Activated naive CD4-positive, alpha-beta T cell treated with anti-CD3 and anti-CD28 coated beads, Interleukin-2, amount 50 U/mL, for 16 hours (primary cell): ENCODE data around the gene RHOT1.
"Not testable (repeated sequence)": the region's sequence is repeated elsewhere in the genome, so short reads cannot be mapped to it uniquely, and the experiment has no call there.

Experiments
- DNase-seq: peaks from one replicate; pipeline ENCODE4 v3.0.0-alpha.2; 2020

RHOT1 gene

GRCh38 chr17:32142038-32142856 is at the start of gene RHOT1:
RHOT1 (plus strand) TSS chr17:32142502; CDS start chr17:32142693, 191 bp downstream.
- peak; percentile 80 for DNase-seq

DNA sequence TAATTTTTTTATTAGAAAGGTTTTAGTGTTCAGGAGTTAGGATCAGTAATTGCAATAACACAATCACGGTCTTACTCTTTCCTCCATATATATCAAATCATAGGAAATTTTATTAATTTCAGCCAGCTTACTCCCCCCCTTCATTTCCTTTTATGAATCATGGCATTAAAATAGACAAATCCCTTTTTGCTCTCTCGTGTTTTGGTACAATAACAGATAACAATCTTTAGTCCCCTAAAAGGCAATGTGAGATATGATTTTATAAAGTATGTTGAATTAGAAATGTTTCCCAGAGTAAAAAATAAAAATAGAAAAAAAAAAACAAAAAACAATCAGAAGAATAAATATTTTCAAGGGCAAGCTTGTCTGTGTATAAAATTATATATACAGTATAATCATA is 42.6 kb upstream of the RHOT1 start:
- DNase-seq: no peak

- not testable (repeated sequence) for DNase-seq
Observed at GRCh38 chr17:32100323-32100722, 42.0 kb upstream of the RHOT1 start.

DNA sequence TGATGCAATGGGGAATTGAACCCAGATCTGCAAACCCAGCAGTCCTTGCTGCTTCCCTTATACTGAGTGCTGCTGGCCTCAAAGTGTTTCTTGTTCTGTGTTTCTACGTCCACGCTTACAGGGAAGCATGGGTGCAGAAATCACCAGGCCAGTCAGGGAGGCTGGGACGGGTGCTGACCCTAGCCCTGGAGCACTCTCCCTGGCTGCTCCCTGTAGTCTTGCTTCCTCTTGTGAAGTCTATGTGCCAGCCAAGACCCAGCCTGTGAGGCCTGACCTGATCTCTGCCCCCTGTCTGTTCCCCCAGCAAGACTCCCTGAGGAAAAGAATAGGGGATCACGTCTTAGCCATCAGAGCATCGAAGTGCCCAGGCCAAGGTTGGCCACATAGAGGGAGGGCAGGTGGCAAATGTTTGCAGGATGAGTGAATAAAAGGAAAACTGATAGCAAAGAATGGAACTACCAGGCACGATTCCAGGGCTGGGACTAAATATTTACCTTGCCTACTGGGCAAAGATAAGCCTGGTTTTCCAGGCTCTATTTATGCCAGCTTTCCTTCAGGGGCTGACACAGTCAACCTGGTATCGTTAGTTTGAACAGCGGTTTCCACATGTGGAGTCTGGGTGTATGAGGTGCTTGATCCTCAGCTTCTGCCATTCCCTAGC is 41.2 kb upstream of the RHOT1 start:
- no peak for DNase-seq

DNA sequence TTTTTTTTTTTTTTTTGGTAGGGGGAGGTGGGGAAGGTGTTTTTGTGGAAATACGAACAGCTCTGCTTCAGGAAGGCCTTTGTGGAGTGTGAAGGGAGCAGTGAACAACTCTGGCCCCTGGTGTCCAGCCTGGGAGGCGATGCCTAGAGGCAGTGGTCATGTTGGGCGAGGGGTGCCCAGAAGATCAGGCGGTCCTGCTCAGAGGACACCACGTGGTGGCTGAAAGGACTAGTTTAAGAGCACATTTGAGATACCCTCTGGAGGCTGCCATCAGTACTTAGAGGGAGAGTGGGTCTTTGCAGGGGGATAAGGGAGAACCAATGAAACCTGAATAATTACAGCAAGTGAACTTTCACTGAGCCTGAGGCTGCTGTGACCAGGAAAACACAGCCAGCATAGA is 40.1 kb upstream of the RHOT1 start:
- no peak for DNase-seq

DNA sequence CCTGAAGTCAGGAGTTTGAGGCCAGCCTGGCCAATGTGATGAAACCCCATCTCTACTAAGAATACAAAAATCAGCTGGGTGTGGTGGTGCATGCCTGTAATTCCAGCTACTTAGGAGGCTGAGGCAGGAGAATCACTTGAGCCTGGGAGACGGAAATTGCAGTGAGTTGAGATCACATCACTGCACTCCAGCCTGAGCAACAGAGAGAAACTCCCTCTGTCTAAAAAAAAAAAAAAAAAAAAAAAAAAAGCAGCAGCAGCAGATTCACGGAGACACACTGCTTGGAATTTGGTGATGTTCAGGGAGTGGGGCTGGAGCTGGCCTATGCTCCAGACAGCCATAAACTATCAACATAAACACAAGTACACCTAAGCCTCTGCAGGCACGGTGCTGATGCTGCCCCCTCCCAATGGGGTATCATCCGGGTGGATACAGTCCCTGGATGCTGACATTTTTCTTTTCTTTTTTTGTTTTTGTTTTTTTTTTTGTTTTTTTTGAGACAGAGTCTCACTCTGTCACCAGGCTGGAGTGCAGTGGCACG is 39.6 kb upstream of the RHOT1 start:
- no peak for DNase-seq

DNA sequence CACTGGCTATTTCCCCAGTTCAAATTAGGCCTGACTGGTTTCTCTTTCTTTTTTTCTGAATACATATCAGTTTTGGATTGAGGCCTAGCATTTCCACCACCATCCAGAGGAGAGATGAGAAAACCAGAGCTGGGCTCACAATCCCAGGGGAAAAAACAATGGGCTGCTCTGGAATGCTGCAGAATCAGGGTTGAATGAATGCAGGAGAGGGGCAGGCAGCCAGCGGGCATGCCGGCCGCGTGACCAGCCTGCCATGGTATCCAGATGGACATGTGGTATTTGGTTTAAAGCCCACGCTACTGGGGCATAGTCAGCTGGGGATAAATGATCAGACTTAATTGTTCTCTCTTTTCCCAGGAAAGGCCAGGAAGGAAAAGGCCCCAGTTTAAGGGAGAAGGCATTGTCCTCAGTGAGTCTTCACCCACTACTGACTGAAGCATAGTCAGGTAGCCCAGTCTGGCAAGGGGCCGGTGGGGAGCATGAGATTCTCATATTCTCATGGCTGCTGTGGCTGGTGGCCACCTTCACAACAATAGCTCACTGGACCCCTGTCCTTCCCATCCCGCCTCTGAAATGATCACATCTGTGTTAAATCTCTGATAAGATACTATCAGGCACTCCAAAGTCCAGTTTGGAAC is 38.7 kb upstream of the RHOT1 start:
- no peak for DNase-seq

- no peak for DNase-seq
Observed at GRCh38 chr17:32104158-32104557, 38.1 kb upstream of the RHOT1 start.

- DNase-seq: not testable (repeated sequence)
Observed at GRCh38 chr17:32106471-32106981, 35.8 kb upstream of the RHOT1 start.

- DNase-seq: not testable (repeated sequence)
Observed at GRCh38 chr17:32107194-32107593, 35.1 kb upstream of the RHOT1 start.

GRCh38 chr17:32110596-32110995 is 31.7 kb upstream of the RHOT1 start:
- DNase-seq: no peak

- DNase-seq: peak; percentile 22
Observed at GRCh38 chr17:32111141-32111771, 31.0 kb upstream of the RHOT1 start.

GRCh38 chr17:32112416-32112815 is 29.9 kb upstream of the RHOT1 start:
- DNase-seq: no peak

DNA sequence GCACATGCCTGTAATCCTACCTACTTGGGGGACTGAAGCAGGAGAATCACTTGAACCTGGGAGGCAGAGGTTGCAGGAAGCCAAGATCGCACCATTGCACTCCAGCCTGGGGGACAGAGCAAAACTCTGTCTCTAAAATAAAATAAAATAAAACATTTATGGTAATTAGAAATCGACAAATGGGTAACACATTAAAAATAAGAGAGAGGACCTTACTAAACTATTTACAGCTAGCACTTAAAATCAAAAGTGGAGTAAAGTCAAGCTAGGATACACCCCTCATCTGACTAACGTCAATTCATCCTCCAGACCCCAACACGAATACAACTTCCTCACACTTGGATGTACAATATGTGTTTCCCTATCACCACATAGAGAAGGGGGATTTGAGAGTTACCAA is 27.8 kb upstream of the RHOT1 start:
- no peak for DNase-seq

- not testable (repeated sequence) for DNase-seq
Observed at GRCh38 chr17:32115546-32115945, 26.8 kb upstream of the RHOT1 start.

GRCh38 chr17:32116937-32117336 is 25.4 kb upstream of the RHOT1 start:
- no peak for DNase-seq

DNA sequence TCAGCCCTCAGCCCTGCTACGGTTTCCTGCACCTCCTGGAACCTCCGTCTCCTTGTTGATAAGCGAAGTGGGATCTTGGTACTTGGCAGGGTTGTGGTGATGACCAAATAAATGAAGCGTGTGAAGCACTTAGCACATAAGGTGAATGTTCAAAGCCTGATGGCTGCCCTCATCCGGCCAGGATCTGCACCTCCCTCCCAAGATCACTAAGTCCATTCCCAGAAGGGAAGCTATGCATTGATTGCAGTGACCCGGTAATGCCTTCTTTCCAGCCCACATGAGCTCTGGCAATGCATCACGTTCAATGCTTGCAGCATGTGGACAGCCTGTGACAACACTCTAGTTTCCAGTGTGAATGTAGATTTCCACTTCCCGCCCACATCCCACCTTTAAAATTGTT is 24.9 kb upstream of the RHOT1 start:
- no peak for DNase-seq

DNA sequence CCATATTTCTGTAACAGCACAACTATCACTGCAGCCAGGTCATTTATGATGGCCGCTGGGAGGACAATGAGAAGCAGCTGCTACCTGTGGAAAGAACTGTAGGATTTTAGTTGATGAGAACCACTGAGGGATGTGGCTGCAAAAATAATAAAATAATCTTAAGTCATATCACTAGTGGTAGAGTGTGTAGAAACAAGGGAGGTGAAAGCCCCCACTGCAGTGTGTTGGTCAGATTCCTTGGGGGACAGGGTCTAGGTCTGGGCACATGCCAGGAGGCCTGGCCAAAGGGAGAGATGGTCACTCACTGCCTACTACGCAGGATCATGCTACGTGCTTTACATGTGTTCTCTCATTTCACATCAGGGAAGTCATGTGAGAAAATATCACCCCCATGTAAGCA is 24.2 kb upstream of the RHOT1 start:
- not testable (repeated sequence) for DNase-seq

- DNase-seq: no peak
Observed at GRCh38 chr17:32118835-32119234, 23.5 kb upstream of the RHOT1 start.

GRCh38 chr17:32120141-32120540 is 22.2 kb upstream of the RHOT1 start:
- no peak for DNase-seq

- no peak for DNase-seq
Observed at GRCh38 chr17:32120716-32121115, 21.6 kb upstream of the RHOT1 start.

- DNase-seq: no peak
Observed at GRCh38 chr17:32123782-32124181, 18.5 kb upstream of the RHOT1 start.
